Stomach (tissue), 9 donors: ENCODE data around the gene DENND2A. TPM values are rescaled to one million over a fixed set of nuclear protein-coding genes. Genes with fewer than 3 reads are reported as not detected.
A peak's percentile ranks its signal among the peaks of the same experiment; 100 is the strongest.
"Not testable (repeated sequence)": the region's sequence is repeated elsewhere in the genome, so short reads cannot be mapped to it uniquely, and the experiment has no call there.

Experiments used
- DNase-seq, 2 donors: peaks; one replicate each; pipeline versions ENCODE4 v3.0.0 to v3.0.0-alpha.2; 2013 to 2019
- H3K27ac ChIP-seq, 5 donors: fragments of 200-600 bp in 4 of 5; sonication (generic) in 4 of 5; one replicate each; pipeline ENCODE4 v1.5.1; 2013 to 2019; ENCODE audit warnings: mild to moderate bottlenecking in 1 of 5, moderate library complexity in 1 of 5
- H3K27me3 ChIP-seq, 3 donors: fragments of 200-600 bp; sonication (generic); one replicate each; pipeline ENCODE4 v1.5.1; 2017 to 2019; ENCODE audit warnings: mixed run types in 1 of 3
- H3K36me3 ChIP-seq, 4 donors: fragments of 200-600 bp; sonication (generic); 1 replicate in 3 of 4; 2 replicates in 1 of 4; pipeline ENCODE4 v1.5.1; 2016 to 2019
- H3K4me1 ChIP-seq, 4 donors: fragments of 200-600 bp; sonication (generic); one replicate each; pipeline ENCODE4 v1.5.1; 2016 to 2019
- H3K4me3 ChIP-seq, 4 donors: fragments of 200-600 bp; sonication (generic) in 3 of 4; one replicate each; pipeline ENCODE4 v1.5.1; 2016 to 2019; ENCODE audit warnings: mild to moderate bottlenecking in 1 of 4
- H3K9me3 ChIP-seq, 4 donors: fragments of 200-600 bp; sonication (generic); one replicate each; pipeline ENCODE4 v1.5.1; 2016 to 2019
- CTCF ChIP-seq, 7 experiments: fragments of 450-650 bp in 4 of 7; fragments of 200-600 bp in 3 of 7; sonication (generic) in 3 of 7; IDR thresholded peaks; one replicate each; pipeline ENCODE4 v1.5.1; 2016 to 2019; ENCODE audit warnings: antibody characterized with exemption in 7 of 7, control low read depth in 2 of 7, mild to moderate bottlenecking in 1 of 7
- EP300 ChIP-seq: sonication (generic); formaldehyde crosslinking; IDR thresholded peaks from one replicate; pipeline ENCODE4 v1.6.1; 2017; ENCODE audit warnings: antibody characterized with exemption
- POLR2A ChIP-seq, 4 donors: fragments of 450-650 bp; IDR thresholded peaks; one replicate each; pipeline ENCODE4 v1.6.1; 2016; ENCODE audit warnings: antibody characterized with exemption in 4 of 4, control low read depth in 2 of 4, mild to moderate bottlenecking in 1 of 4, moderate library complexity in 1 of 4
- POLR2AphosphoS5 ChIP-seq, 3 donors: sonication (generic); formaldehyde crosslinking; IDR thresholded peaks; one replicate each; pipeline ENCODE4 v1.6.1; 2016; ENCODE audit warnings: antibody characterized with exemption in 3 of 3
- WGBS, 5 donors: extraction: QIAGEN DNeasy Blood & Tissue Kit in 3 of 5; methylation state at CpG; one replicate each; pipeline versions ENCODE4 v1.1.5 to v1.1.7; 2013 to 2018; 5-methylcytosine and 5-hydroxymethylcytosine counted together
- intact Hi-C: fragments of 100-400 bp; cut with DNase I; formaldehyde crosslinking; loops from one replicate; pipeline ENCODE4 v1.15.1; 2023; ENCODE audit warnings: low total_unique reads
- polyA plus RNA-seq, 3 donors: library from polyadenylated mRNA; stranded (reverse); fragments of 200-250 nt; gene quantifications; one replicate each; pipeline ENCODE4 v1.2.3, GENCODE V29; 2013
- total RNA-seq, 5 donors: library from RNA; depleted of rRNA; stranded (reverse); fragments of >200 nt; gene quantifications; one replicate each; pipeline versions ENCODE4 v1.1.0 to v1.2.3, GENCODE V29; 2014 to 2016
- donor health status: healthy with polysubstance abuse.
- donor health status: Bipolar disorder and iron deficiency.
- donor health status: healthy.

DENND2A gene
- total and polyA plus RNA-seq, 8 donors, result 1.8 to 17.8 (median 6.5) TPM

- Histone ChIP-seq H3K4me3 (peak within 1 kb of the TSS; percentile 71 to 85 (median 75)), H3K27me3 (no peaks in the 10 kb centered on the region), H3K27ac (peak within 1 kb of the TSS; percentile 86 to 96 (median 92)), H3K36me3 (peaks cover 0 to 7% (median 0%) of the 10 kb centered on the region in 4 donors), H3K4me1 (peaks cover 25 to 38% (median 32%) of the 10 kb centered on the region in 4 donors), H3K9me3 (no peaks in the 10 kb centered on the region)
- TF ChIP-seq CTCF (IDR thresholded peaks at IDR 0.05), result no peak
- peak in 2 of 3 donors; percentile 51 to 76 for TF ChIP-seq POLR2AphosphoS5 (IDR thresholded peaks at IDR 0.05)
- intact Hi-C loops, result no loop called here
- peak; percentile 71 to 88 for DNase-seq
- WGBS, 5 donors, result 1 to 2% (median 1%) methylated on average over 18 to 41 of the region's 41 CpGs
Measured at GRCh38 chr7:140672382-140673062, 31.9 kb upstream of the DENND2A start, which contains the start of gene ADCK2. TSS of gene ADCK2 (plus strand) at chr7:140672945. CDS start at chr7:140673331, 386 bp downstream.

- 74 to 79% (median 77%) methylated on average over 14 to 15 of the region's 15 CpGs for WGBS, 5 donors
- intact Hi-C loops, result no loop called here
- no peak for DNase-seq
- Histone ChIP-seq H3K4me1 (peaks cover 25 to 38% (median 32%) of the 10 kb centered on the region in 4 donors), H3K36me3 (peaks cover 0 to 1% (median 0%) of the 10 kb centered on the region in 4 donors), H3K27ac (peak overlapping the region in 1 of 5 donors; percentile 90), H3K27me3 (no peaks in the 10 kb centered on the region), H3K9me3 (no peaks in the 10 kb centered on the region), H3K4me3 (peak overlapping the region in 1 of 4 donors; percentile 85)
- TF ChIP-seq POLR2A (IDR thresholded peaks at IDR 0.05) (no peak), CTCF (IDR thresholded peaks at IDR 0.05) (no peak), EP300 (no peak), POLR2AphosphoS5 (IDR thresholded peaks at IDR 0.05) (no peak)
Measured at GRCh38 chr7:140671966-140672365, 31.4 kb upstream of the DENND2A start.

GRCh38 chr7:140670343-140670935 lies 29.8 kb upstream of the DENND2A start:
- Histone ChIP-seq H3K27ac (no peak overlapping the region), H3K9me3 (no peaks in the 10 kb centered on the region), H3K36me3 (no peaks in the 10 kb centered on the region), H3K27me3 (no peaks in the 10 kb centered on the region), H3K4me1 (peaks cover 25 to 30% (median 30%) of the 10 kb centered on the region in 4 donors), H3K4me3 (no peak overlapping the region)
- DNase-seq, result no peak
- 71 to 78% (median 74%) methylated on average over 4 of the region's 4 CpGs for WGBS, 5 donors
- intact Hi-C loops, result no loop called here
- no peak for TF ChIP-seq CTCF (IDR thresholded peaks at IDR 0.05)

GRCh38 chr7:140669862-140670261 lies 29.2 kb upstream of the DENND2A start:
- H3K27me3 ChIP-seq, H3K27ac ChIP-seq, DNase-seq, H3K9me3 ChIP-seq, H3K4me3 ChIP-seq, intact Hi-C loops, H3K36me3 ChIP-seq: not testable (repeated sequence)
- 82 to 86% (median 85%) methylated on average over 10 of the region's 10 CpGs for WGBS, 5 donors
- H3K4me1 ChIP-seq, result peaks cover 22 to 24% (median 24%) of the 10 kb centered on the region in 4 donors

GRCh38 chr7:140669352-140669751 lies 28.7 kb upstream of the DENND2A start:
- DNase-seq, result no peak
- intact Hi-C loops, result no loop called here
- WGBS, 5 donors, result 86 to 99% (median 93%) methylated on average over 3 of the region's 3 CpGs
- Histone ChIP-seq H3K27me3 (no peaks in the 10 kb centered on the region), H3K4me3 (no peak overlapping the region), H3K4me1 (peaks cover 17 to 19% (median 19%) of the 10 kb centered on the region in 4 donors), H3K27ac (no peak overlapping the region), H3K9me3 (no peaks in the 10 kb centered on the region), H3K36me3 (no peaks in the 10 kb centered on the region)
- TF ChIP-seq EP300, result no peak
- TF ChIP-seq CTCF (IDR thresholded peaks at IDR 0.05), result no peak
- no peak for TF ChIP-seq POLR2AphosphoS5 (IDR thresholded peaks at IDR 0.05)
- no peak for TF ChIP-seq POLR2A (IDR thresholded peaks at IDR 0.05)
